K562 (cell line): ENCODE results near the gene LAMA1. TPM values are rescaled to one million over a fixed set of nuclear protein-coding genes. Genes with fewer than 3 reads are reported as not detected.
A peak's percentile ranks its signal among the peaks of the same experiment; 100 is the strongest.

Experiments used
- ATAC-seq: fragments of 200-7000 bp; cut with Tn5 transposase; 3 replicates; pipeline ENCODE4 v1.9.1; 2020; ENCODE audit warnings: moderate library complexity
- BruUV-seq: library from RNA; stranded (reverse); fragments of 400-500 nt; replicated peaks from 2 replicates; lab custom pipeline; 2021; lab: Mats Ljungman, UMichigan
- CTCF ChIA-PET: fragments of 300-600 bp; formaldehyde crosslinking; extraction: SDS; loops from one replicate; lab custom pipeline; 2021; ENCODE audit warnings: low intra/inter-chr PET ratio; lab: Yijun Ruan, JAX
- POLR2A ChIA-PET: fragments of 300-600, 350-650 bp; sonication (Branson Sonifier 250); formaldehyde crosslinking; extraction: SDS; loops from one replicate; lab custom pipeline; 2021; ENCODE audit warnings: antibody characterized with exemption, inconsistent platforms; lab: Yijun Ruan, JAX
- DNase-seq, 4 experiments: peaks; one replicate each; pipeline versions ENCODE4 v3.0.0 to v3.0.0-alpha.2; 2011 to 2018; ENCODE audit warnings: low spot score in 3 of 4, mixed read lengths in 3 of 4; ENCODE audit errors: extremely low read depth in 1 of 4
- FAIRE-seq: peaks from 2 replicates; lab custom pipeline; 2011; peaks lifted over from hg19 to GRCh38; lab: Jason Lieb, UNC
- H2AFZ ChIP-seq: 2 replicates; pipeline ENCODE4 v1.6.0; 2011; ENCODE audit warnings: low read depth, low read length, control low read depth, inconsistent platforms
- H3K27ac ChIP-seq: fragments of 200-600 bp; 3 replicates; pipeline ENCODE4 v1.8.0; 2011; ENCODE audit warnings: low read depth, mild to moderate bottlenecking, control low read depth, inconsistent platforms, low read length, moderate library complexity, mixed read lengths; ENCODE audit errors: extremely low read depth
- H3K27me3 ChIP-seq, 2 experiments: fragments of 300-600 bp in 1 of 2; 2 replicates in 1 of 2; 3 replicates in 1 of 2; pipeline versions ENCODE4 v1.6.0 to v1.8.0; 2011; ENCODE audit warnings: inconsistent platforms in 2 of 2, low read length in 2 of 2, mild to moderate bottlenecking in 1 of 2, mixed read lengths in 1 of 2, moderate library complexity in 1 of 2; ENCODE audit not compliant: control insufficient read depth in 2 of 2, insufficient read depth in 2 of 2
- H3K36me3 ChIP-seq: fragments of 300-600 bp; 3 replicates; pipeline ENCODE4 v1.8.0; 2011; ENCODE audit warnings: mild to moderate bottlenecking, low read length, inconsistent platforms; ENCODE audit not compliant: control insufficient read depth, insufficient read depth
- H3K4me1 ChIP-seq, 2 experiments: fragments of 200-600 bp in 1 of 2; replicated peaks in 1 of 2; 2 replicates in 1 of 2; 3 replicates in 1 of 2; pipeline versions ENCODE4 v1.5.1 to v1.8.0; 2011; ENCODE audit warnings: inconsistent platforms in 2 of 2, low read length in 2 of 2, mild to moderate bottlenecking in 1 of 2, mixed read lengths in 1 of 2, moderate library complexity in 1 of 2; ENCODE audit not compliant: control insufficient read depth in 2 of 2, insufficient read depth in 2 of 2
- H3K4me2 ChIP-seq: 2 replicates; pipeline ENCODE4 v1.6.1; 2011; ENCODE audit warnings: low read length, control low read depth, inconsistent platforms, mixed read lengths; ENCODE audit not compliant: insufficient read depth
- H3K4me3 ChIP-seq: fragments of 200-600 bp; sonication (generic), shearing (Covaris generic); 2 replicates; pipeline ENCODE4 v1.5.1; 2016; ENCODE audit warnings: control low read depth, inconsistent platforms
- H3K79me2 ChIP-seq: fragments of 200-600 bp; 3 replicates; pipeline ENCODE4 v1.8.0; 2011; ENCODE audit warnings: low read length, inconsistent platforms; ENCODE audit not compliant: control insufficient read depth, insufficient read depth
- H3K9ac ChIP-seq, 2 experiments: 2 replicates each; pipeline versions ENCODE4 v1.6.0 to v1.6.1; 2011; ENCODE audit warnings: low read depth in 2 of 2, low read length in 2 of 2, control low read depth in 1 of 2, inconsistent platforms in 1 of 2, mild to moderate bottlenecking in 1 of 2, mixed read lengths in 1 of 2; ENCODE audit not compliant: insufficient read depth in 1 of 2
- H3K9me1 ChIP-seq: one replicate; pipeline ENCODE4 v1.6.0; 2011; ENCODE audit warnings: inconsistent platforms, mild to moderate bottlenecking, low read length, moderate library complexity; ENCODE audit not compliant: control insufficient read depth, insufficient read depth
- H3K9me3 ChIP-seq: replicated peaks from 2 replicates; pipeline ENCODE4 v1.5.1; 2011; ENCODE audit warnings: low read depth, low read length, inconsistent platforms; ENCODE audit not compliant: control insufficient read depth, insufficient read depth
- H4K20me1 ChIP-seq: replicated peaks from 2 replicates; pipeline ENCODE4 v1.6.1; 2011; ENCODE audit warnings: low read length, inconsistent platforms, mixed read lengths; ENCODE audit not compliant: control insufficient read depth, insufficient read depth
- CEBPB ChIP-seq: fragments of 450-650 bp; IDR thresholded peaks from 2 replicates; pipeline ENCODE4 v1.6.1; 2016; ENCODE audit warnings: missing genetic modification characterization, missing compliant biosample characterization
- CEBPG ChIP-seq, 3 experiments: fragments of 200-800 bp in 1 of 3; sonication (Bioruptor generic) in 1 of 3; sonication (generic) in 1 of 3; formaldehyde crosslinking in 1 of 3; IDR thresholded peaks in 2 of 3; conservative IDR thresholded peaks in 1 of 3; 2 replicates each; pipeline versions ENCODE4 v1.6.1 to v1.8.0; 2016 to 2022; ENCODE audit warnings: missing compliant biosample characterization in 2 of 3, missing genetic modification characterization in 2 of 3, mild to moderate bottlenecking in 1 of 3, missing genetic modification reagents in 1 of 3
- COPS2 ChIP-seq: fragments of 450-650 bp; conservative IDR thresholded peaks from 2 replicates; pipeline ENCODE4 v1.6.1; 2016; ENCODE audit warnings: mild to moderate bottlenecking, moderate library complexity
- NFATC3 ChIP-seq: fragments of 450-650 bp; IDR thresholded peaks from 2 replicates; pipeline ENCODE4 v1.6.1; 2017; ENCODE audit warnings: mild to moderate bottlenecking
- ZNF143 ChIP-seq: sonication (generic); formaldehyde crosslinking; IDR thresholded peaks from 2 replicates; pipeline ENCODE4 v1.9.0; 2022; ENCODE audit warnings: mild to moderate bottlenecking, missing genetic modification reagents
- WGBS: fragments of 100-300 bp; shearing (Covaris generic); methylation state at CpG from one replicate; pipeline ENCODE4 v1.1.6; 2016; ENCODE audit warnings: low coverage, mixed read lengths; ENCODE audit not compliant: insufficient coverage; ENCODE audit errors: missing lambda C conversion rate; 5-methylcytosine and 5-hydroxymethylcytosine counted together
- in situ Hi-C: fragments of 300-500 bp; cut with MboI; formaldehyde crosslinking; loops from 4 replicates; pipeline ENCODE4 v1.15.0; 2018; ENCODE audit warnings: inconsistent platforms, mixed read lengths
- intact Hi-C: fragments of 100-400 bp; cut with micrococcal nuclease; formaldehyde crosslinking; loops from 2 replicates; pipeline ENCODE4 v1.14.2; 2022
- polyA plus RNA-seq, 8 experiments: library from polyadenylated mRNA; depleted of rRNA in 4 of 8; stranded (reverse) in 5 of 8; unstranded in 3 of 8; fragments of >200 nt; fragmentation: Nextera tagmentation in 2 of 8; fragmentation: Illumina TruSeq in 1 of 8; extraction: Ambion mirVana in 2 of 8; extraction: Trizol in 1 of 8; gene quantifications; 2 replicates each; pipeline versions ENCODE4 v1.2.1 to v1.2.3, GENCODE V29; 2011 to 2014; ENCODE audit warnings: inconsistent platforms in 1 of 8, missing spikeins in 1 of 8
- total RNA-seq, 7 experiments: library from RNA; depleted of rRNA in 6 of 7; stranded (reverse); fragments of >200 nt in 6 of 7; fragmentation: Illumina TruSeq in 2 of 7; extraction: Trizol in 2 of 7; gene quantifications; 2 replicates each; pipeline versions ENCODE4 v1.2.1 to v1.2.3, GENCODE V29; 2011 to 2021; ENCODE audit warnings: low replicate concordance in 1 of 7
- TF ChIP-seq, protein P1 (sequence below), 3 experiments: fragments of 200-800 bp in 1 of 3; sonication (Bioruptor generic) in 1 of 3; sonication (generic) in 1 of 3; formaldehyde crosslinking in 1 of 3; IDR thresholded peaks; 2 replicates each; pipeline versions ENCODE4 v1.6.1 to v1.8.0; 2016 to 2022; ENCODE audit warnings: mild to moderate bottlenecking in 2 of 3, missing compliant biosample characterization in 2 of 3, missing genetic modification characterization in 2 of 3, missing genetic modification reagents in 1 of 3

LAMA1 gene
- total and polyA plus RNA-seq, 9 of the 15 experiments (the other 6 are each of a cell fraction or from before 2014, with no cell fraction given) = 0.04 TPM; not detected in 8

DNA sequence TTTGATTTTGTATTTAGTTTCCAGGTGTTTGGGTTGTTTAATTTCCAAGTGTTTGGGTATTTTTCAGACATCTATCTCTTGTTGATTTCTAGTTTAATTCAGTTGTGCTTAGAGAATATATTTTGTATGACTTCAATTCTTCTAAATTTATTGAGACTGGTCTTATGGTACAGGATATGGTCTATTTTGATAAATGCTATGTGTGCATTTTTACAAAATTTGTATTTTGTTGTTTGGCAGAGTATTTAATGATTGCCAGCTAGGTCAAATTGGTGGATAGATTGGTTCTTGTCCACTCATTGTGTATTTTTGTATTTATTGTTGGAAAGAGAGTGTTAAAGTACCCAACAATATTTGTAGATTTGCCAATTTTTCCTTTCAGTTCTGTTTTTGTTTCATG is 23.7 kb upstream of the LAMA1 start (continued):
- no peak for TF ChIP-seq NFATC3
- no peak for TF ChIP-seq COPS2
- TF ChIP-seq, all 486 proteins: peak for 4

DNA sequence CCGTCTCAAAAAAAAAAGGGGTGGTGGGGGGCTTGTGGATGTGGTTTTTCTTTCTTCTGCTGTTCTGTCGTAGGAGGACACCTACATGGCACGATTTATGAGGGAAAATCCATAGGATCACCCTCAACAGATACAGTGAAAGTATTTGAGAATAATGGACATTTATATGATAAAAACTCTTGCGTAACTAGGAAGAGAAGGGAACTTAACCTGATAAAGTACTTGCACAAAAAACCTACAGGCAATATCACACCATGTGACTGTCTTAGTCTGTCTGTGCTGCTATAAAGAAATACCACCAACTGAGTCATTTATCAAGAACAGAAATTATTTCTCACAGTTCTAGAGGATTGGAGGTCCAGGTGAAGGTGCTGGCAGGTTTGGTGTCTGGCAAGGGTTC is 21.8 kb upstream of the LAMA1 start:
- no peaks in the 10 kb centered on the region for H3K36me3 ChIP-seq
- H3K9ac ChIP-seq = no peak overlapping the region
- no peaks in the 10 kb centered on the region for H3K79me2 ChIP-seq
- H2AFZ ChIP-seq = no peak overlapping the region
- in situ Hi-C loops = no loop called here
- no peaks in the 10 kb centered on the region for H3K4me1 ChIP-seq
- H3K27ac ChIP-seq = no peak overlapping the region
- no TSS peak for BruUV-seq
- DNase-seq (no peak), ATAC-seq (no peak), FAIRE-seq (no peak)
- H3K9me3 ChIP-seq = no peaks in the 10 kb centered on the region
- WGBS = 8% methylated on average over 4 of the region's 4 CpGs
- ChIA-PET POLR2A (no interaction called here), CTCF (no interaction called here)
- no peak overlapping the region for H3K4me3 ChIP-seq
- intact Hi-C loops = no loop called here
- peaks cover 3 to 4% of the 10 kb centered on the region in 2 experiments; a peak in 2 of 5 replicates for H3K27me3 ChIP-seq
- TF ChIP-seq CEBPG (CRISPR knock-in tag; IDR thresholded peaks at IDR 0.05) (no peak), CEBPG (tag; conservative IDR thresholded peaks at IDR 0.05 in 1 of 2, IDR thresholded peaks at IDR 0.05 in 1 of 2) (0 out of 4 replicates have a peak, but pooled peaks of 1 of the 2 experiments have one; percentile 30), CEBPB (tag) (peak; percentile 75), ZNF143 (no peak)
- TF ChIP-seq, protein P1, sequence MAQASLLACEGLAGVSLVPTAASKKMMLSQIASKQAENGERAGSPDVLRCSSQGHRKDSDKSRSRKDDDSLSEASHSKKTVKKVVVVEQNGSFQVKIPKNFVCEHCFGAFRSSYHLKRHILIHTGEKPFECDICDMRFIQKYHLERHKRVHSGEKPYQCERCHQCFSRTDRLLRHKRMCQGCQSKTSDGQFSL (CRISPR knock-in tag; IDR thresholded peaks at IDR 0.05) = no peak
- TF ChIP-seq, protein P1 (tag; IDR thresholded peaks at IDR 0.05) = no peak
- H3K4me2 ChIP-seq = no peak overlapping the region
- H3K9me1 ChIP-seq = no peaks in the 10 kb centered on the region
- no peaks in the 10 kb centered on the region for H4K20me1 ChIP-seq
